GM19455 (cell line): ENCODE data around the gene PEDS1.
"Not testable (repeated sequence)": the region's sequence is repeated elsewhere in the genome, so short reads cannot be mapped to it uniquely, and the experiment has no call there.

Source experiments
- ATAC-seq: cut with Tn5 transposase; IDR thresholded peaks from one replicate; pipeline ENCODE4 v1.9.1; 2021; ENCODE audit not compliant: unreplicated experiment

The PEDS1 gene

GRCh38 chr20:50115041-50115512 is 38.4 kb downstream of the PEDS1 start:
- ATAC-seq: no peak

- ATAC-seq: no peak
These were observed 39.9 kb downstream of the PEDS1 start for GRCh38 chr20:50113420-50114224.

GRCh38 chr20:50112512-50113419 is 40.8 kb downstream of the PEDS1 start, which contains the start of gene UBE2V1:
Gene UBE2V1 (minus strand): TSS chr20:50113150. CDS start chr20:50113128, 22 bp downstream.
- ATAC-seq: no peak

- ATAC-seq: no peak
These were observed 41.6 kb downstream of the PEDS1 start for GRCh38 chr20:50111829-50112495.

GRCh38 chr20:50111120-50111828 is 42.2 kb downstream of the PEDS1 start:
- ATAC-seq: no peak

GRCh38 chr20:50110141-50111047 is 43.1 kb downstream of the PEDS1 start:
- ATAC-seq: peak; percentile 34

- ATAC-seq: no peak
These were observed 44.8 kb downstream of the PEDS1 start for GRCh38 chr20:50108556-50109235.

GRCh38 chr20:50107796-50108331 is 45.7 kb downstream of the PEDS1 start:
- ATAC-seq: no peak

GRCh38 chr20:50107086-50107660 is 46.4 kb downstream of the PEDS1 start:
- ATAC-seq: no peak

GRCh38 chr20:50106669-50107068 is 46.9 kb downstream of the PEDS1 start:
- ATAC-seq: not testable (repeated sequence)
